Nucleus accumbens (tissue), 56 donors: ENCODE data around the gene BCL2.

Experiments used
- DNase-seq, 56 donors: peaks; one replicate each; lab custom pipeline; 2025; lab: John Stamatoyannopoulos, UW

Gene BCL2

GRCh38 chr18:63290821-63291200 lies 28.8 kb downstream of the BCL2 start:
- peak in 1 of 56 donors; percentile 8 for DNase-seq

DNA sequence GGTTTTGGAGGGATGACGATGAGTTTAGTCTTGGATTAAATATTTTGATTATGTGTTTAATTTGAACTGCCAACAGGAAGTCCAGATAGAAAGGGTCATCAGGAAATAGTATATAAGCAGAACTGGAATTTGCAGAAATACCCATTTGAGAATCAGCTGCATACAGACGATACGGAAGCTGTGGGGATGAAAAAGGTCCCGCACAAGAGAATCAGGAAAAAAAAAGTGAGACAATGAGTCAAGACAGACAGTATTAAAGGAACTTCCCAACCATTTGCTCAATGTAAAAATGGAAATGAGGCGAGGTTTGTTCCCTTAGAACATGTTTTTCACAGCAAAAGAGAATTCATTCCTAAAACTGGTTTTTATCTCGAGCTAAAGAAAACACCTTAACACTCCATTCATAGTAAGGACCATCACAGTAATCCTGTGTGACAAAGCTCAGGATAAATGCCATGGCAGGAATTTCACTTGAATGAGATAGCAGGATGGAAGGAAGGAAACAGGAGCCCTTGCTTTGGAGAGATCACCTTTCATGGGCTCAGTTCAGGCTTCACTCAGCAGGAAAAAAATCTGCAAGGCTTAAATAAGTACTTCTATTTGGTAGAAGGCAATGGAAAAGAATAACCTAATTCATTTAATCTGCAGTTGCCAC lies 29.3 kb downstream of the BCL2 start:
- DNase-seq: no peak

- DNase-seq: no peak
These were observed 31.3 kb downstream of the BCL2 start for GRCh38 chr18:63288311-63288710.

DNA sequence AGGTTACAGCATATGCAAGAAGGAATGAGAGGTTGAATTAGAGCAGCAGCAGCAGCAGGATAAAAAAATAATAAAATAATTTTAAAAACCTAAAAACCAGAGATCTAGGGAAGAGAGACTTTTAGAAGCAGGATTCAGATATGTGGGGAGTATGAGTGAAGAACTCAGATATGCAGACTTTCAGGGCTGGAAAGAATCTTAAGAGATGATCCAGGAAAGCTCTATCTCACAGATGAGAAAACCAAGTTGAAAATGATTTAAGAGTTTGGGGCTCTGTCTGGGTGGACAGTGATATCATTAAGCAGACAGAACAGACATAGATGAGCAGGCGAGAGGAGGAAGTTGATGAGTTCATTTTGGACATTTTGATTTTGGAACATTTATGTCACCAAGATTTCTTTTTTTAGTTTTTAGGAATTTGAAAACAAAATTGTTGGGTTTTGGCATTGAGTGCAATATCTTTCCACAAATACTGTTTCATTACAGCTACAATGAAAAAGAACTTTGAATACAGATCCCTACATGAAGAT lies 31.8 kb downstream of the BCL2 start:
- no peak for DNase-seq

- DNase-seq: no peak
These were observed 32.6 kb downstream of the BCL2 start for GRCh38 chr18:63286926-63287325.

DNA sequence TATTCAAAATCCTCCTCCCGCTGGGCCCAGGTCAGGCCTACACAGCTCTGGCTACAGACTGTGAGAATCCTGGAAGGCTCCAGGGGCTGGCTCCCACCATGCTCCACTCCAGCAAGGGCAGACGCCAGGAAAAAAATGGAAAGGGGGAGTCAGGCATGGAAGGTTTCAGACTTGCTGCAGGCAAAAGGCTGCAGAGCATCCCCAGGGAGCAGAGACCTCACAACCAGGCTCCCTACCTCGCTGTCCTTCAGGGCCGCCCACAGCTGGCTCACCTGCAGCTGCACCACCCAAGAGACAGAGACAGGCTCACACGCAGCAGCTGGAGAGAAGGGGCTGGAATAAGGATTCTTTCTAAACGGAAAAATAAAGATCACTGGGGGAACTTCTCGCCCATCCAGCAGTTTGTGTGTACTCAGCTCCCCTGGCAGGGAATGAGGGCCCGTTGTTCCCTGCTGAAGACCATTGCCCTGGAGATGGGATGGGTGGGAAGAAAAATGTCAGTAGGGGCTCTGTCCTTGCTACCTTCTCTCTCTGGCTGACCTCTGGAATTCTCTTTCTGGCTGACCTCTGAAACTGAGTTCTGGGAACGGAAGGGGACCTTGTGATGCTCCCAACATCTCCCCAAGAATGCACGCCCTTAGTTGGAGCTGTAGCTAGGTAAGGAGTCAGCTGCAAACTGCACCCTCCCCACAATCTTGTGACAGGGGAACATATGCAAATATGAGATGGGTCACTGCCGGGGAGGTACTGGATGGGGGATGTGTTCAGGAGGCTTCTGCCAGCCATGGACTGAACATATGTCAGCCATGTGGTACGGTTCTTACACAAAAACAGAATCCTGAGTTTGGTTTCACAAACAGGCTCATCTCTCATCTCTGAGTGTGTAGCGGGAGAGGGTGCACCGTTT lies 34.5 kb downstream of the BCL2 start:
- DNase-seq: peak in 5 of 56 donors; percentile 21 to 40 (median 28)

GRCh38 chr18:63284173-63284799 lies 35.3 kb downstream of the BCL2 start:
- no peak for DNase-seq

DNA sequence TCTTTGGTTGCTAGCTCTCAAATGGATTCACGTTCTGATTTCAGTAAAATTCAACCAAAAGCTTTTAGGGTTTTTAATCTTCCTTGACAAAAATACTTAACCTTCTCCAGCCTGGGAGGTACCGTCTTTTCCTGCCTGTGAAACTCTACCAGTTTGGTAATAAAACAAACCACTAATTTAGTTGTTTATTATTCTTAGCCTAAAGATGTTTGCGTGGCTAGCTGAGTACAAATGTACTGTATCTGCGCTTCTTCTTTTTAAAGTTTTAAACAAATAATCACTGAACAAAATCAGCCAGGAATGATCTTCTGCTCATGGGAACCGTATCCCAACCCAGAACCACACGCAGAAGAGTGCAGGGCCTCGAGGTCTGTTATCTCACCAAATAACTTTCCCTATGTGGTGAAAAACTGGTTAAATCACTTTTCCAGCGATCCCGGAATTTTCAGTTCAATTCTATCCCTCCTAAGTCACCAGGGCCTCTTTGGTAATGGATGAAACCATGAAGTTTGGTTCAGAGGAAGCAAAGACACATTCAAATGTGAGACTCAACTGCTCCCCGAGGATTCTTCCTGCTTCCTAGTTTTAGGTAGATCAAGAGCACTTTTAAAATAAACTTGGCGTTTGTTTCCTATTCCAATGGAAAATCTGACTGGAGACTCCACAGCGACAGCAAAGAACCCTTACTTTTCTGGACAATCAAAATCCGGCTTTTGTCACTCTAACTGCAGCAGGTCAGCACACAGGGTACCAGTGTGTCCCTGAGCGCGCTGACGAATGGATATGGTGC lies 36.1 kb downstream of the BCL2 start:
- peak in 2 of 56 donors; percentile 6 to 7 for DNase-seq

- DNase-seq: no peak
These were observed 36.8 kb downstream of the BCL2 start for GRCh38 chr18:63282793-63283192.

- DNase-seq: no peak
These were observed 46.2 kb downstream of the BCL2 start for GRCh38 chr18:63273222-63273927.

DNA sequence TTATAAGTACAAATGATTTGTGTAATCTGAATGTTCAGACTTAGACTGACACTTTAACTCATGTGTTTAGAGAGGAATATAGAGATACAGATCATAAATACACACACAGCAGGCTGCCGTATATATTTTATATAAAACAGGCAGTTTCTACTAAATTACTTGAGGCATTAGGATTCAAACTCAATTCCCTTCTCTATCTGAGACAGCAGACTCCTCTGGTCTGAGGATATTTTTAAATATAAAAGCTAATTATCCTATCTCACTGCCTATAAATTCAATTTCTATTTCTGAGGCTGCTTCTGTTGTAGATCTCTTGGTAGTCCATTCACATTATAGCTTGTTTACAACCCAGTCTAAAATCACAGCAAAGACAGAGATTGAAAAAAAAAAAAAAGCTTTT lies 46.9 kb downstream of the BCL2 start:
- no peak for DNase-seq

GRCh38 chr18:63271881-63272299 lies 47.7 kb downstream of the BCL2 start:
- DNase-seq: no peak

DNA sequence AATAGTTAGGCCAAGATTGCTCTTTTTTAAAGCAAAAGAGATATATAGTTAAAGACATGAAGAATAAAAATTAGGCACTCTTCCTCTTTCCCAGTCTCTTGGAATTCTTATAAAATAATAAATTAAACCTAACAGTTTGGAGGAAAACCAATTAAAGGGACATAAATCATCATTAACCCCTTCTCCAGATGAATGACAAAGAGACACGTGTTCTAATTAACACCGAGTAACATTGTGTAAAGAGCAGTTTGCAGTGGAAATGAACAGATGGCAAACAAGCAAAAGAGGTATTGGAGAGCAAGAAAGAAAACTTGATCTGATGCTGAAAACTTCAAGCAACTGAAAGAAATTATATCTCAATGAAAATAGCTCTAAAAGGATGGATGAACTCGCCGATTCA lies 48.4 kb downstream of the BCL2 start:
- DNase-seq: no peak

GRCh38 chr18:63267975-63268721 lies 51.4 kb downstream of the BCL2 start:
- no peak for DNase-seq

DNA sequence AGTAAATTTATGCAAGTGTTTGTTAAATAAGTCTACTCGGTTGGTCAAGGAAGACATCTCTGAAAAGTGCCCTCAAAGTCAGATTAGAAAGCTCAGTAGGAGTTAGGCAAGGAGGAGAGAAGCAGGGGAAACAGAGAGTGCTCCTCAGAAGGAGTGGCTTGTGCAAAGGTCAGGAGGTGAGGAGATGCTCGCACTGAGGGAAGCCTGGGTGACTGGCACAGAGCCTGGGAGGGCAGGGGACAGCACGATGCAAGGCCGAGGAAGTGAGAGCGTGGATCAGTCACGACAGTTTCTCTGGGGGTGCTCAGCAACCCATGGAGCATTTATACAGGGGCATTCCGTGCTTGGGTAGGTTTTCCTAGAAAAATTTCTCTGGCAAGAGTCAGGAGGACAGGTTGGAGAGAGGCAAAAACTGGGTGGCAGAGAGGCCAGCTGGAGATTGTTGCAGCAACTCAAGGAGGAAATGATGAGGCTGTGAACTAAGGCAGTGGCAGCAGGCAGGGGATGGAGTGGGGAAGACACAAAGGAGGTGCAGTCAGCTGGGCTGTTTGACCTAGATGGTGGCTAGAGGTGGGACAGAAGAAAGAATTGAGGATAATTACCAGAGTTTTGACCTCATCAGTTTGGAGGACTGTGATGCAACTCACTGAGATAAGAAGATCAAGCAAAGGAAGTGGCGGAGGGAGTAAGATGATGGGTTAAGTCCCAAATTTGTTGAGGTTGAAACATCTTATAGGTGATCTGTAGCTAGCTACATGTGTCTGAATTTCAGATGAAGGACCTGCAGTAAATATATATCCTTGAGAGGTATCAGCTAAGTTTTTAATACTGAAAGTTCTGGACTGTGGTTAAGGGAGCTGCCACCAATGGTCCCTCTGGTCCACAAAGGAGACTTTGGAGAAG lies 52.4 kb downstream of the BCL2 start:
- no peak for DNase-seq

DNA sequence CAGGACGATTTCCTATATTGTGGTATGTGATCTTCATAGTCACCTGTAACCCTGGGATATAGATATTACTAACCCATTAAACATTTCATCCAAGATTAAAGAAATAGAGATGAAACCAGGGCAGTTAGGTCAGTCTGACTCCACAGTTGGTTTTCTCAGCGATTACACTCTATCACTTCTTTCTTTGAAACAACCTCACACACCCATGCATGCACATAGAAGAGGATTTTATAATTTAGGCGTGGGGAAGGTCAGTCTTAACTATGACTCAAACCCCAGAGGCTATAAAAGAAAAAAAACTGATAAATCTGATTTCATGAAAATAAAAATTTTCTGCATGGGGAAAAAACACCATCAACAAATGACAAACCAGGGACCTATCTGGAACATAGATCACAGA lies 54.2 kb downstream of the BCL2 start:
- DNase-seq: no peak

DNA sequence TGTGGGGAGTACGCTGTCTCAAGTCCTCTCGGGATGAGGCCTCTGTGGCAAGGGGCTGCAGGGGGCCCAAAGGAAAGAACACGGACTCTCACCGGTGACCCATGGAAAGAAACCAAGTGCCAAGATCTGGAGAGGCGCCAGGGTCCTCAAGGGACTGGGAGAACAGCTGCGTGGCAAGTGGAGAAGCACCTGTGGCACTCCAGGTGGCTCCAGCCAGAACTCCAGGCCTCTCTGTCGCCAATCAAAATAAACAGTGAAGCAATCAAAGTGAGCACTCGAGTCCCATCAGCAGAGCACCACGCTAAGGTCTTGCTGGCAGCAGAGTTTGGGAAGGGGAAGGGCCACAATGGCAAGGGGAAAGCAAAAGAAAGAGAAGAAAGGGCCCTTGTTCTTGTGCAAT lies 54.7 kb downstream of the BCL2 start:
- DNase-seq: no peak

DNA sequence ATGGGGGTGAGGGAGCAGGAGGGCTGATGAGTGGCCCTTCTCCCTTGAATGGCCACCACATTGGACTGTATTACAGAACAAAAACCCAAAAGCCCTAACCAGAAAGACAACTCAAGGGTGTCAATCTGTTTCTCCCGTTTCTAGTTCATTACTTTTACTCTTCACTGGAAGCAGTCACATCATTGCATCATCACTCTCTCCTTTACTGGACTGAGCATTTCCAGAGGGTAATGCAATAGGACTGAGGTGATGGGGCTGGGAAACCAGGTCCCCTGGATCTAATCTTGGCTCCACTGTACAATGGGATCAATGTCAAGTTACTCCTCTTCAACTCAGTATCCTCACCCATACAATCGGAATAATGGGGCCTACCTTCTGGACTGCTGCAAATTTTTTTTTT lies 56.1 kb downstream of the BCL2 start:
- DNase-seq: no peak
